GM12875 (cell line): Measurements from ENCODE around the gene FOXN3.

ENCODE experiments used
- H3K4me3 ChIP-seq: one replicate; pipeline ENCODE4 v1.5.1; 2011; ENCODE audit warnings: low read depth, low read length, control low read depth
- TF ChIP-seq, protein P1 (sequence below): IDR thresholded peaks from 2 replicates; pipeline ENCODE4 v1.5.1; 2011; ENCODE audit warnings: low read depth, mild to moderate bottlenecking, control low read depth, inconsistent platforms, low read length, moderate library complexity, borderline replicate concordance; ENCODE audit not compliant: insufficient read depth

The FOXN3 gene

GRCh38 chr14:89194376-89194775 lies 222.7 kb downstream of the FOXN3 start:
- TF ChIP-seq, protein P1, sequence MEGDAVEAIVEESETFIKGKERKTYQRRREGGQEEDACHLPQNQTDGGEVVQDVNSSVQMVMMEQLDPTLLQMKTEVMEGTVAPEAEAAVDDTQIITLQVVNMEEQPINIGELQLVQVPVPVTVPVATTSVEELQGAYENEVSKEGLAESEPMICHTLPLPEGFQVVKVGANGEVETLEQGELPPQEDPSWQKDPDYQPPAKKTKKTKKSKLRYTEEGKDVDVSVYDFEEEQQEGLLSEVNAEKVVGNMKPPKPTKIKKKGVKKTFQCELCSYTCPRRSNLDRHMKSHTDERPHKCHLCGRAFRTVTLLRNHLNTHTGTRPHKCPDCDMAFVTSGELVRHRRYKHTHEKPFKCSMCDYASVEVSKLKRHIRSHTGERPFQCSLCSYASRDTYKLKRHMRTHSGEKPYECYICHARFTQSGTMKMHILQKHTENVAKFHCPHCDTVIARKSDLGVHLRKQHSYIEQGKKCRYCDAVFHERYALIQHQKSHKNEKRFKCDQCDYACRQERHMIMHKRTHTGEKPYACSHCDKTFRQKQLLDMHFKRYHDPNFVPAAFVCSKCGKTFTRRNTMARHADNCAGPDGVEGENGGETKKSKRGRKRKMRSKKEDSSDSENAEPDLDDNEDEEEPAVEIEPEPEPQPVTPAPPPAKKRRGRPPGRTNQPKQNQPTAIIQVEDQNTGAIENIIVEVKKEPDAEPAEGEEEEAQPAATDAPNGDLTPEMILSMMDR = no peak
- no peak overlapping the region for H3K4me3 ChIP-seq

DNA sequence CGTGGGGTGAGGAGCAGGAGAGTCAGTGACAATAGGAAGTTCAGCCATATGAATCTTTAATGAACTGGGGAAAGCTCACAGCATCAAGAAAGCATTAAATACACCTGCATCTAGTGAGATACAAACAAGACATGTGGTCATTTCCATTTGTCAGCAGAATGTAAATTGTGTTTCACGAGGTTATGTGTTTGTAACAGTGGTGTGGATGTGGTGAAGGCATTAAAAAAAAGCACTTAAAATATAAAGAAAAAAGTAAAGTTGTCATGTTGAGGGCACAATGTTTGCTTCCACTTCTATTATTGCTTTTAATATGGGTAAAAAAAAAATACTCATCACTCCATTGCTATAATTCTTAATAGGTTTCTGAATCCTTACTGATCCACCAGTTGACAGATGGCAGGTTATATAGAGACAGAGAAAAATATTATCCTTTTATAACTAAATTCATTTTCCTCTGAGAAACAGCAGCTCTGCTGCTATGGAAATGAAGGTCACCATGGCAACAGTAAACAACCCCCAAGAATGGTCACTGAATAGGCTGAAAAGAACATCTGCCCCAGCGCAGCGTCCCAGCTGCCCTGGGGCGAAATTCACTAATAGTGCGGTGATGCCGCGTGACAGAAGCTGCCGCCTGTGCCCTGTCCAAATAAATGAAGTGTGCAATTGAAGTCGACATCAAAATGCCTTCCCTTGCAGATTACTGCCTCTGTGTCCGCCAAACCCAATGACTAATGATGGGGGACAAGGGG lies 226.1 kb downstream of the FOXN3 start:
- no peak overlapping the region for H3K4me3 ChIP-seq
- TF ChIP-seq, protein P1 = no peak

DNA sequence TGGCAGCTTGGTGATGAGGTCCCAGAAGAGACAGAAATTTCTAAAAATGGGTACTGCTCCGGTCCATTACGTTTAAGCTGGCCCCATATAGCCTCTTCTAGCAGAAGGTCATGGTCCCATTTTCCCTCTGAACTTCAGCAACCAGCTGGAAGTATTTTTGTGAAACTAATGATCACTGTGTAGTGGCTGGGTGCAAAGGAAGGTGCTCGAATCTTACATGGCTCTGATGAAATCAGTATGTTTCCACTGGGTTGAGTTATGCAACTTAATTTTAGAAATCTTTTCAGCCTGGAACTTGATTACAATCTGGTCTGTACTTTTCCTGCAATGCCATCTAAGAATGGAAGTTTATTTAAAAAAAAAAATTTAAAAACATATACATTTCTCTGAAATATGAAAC lies 228.5 kb downstream of the FOXN3 start:
- TF ChIP-seq, protein P1 = no peak
- H3K4me3 ChIP-seq = no peak overlapping the region

DNA sequence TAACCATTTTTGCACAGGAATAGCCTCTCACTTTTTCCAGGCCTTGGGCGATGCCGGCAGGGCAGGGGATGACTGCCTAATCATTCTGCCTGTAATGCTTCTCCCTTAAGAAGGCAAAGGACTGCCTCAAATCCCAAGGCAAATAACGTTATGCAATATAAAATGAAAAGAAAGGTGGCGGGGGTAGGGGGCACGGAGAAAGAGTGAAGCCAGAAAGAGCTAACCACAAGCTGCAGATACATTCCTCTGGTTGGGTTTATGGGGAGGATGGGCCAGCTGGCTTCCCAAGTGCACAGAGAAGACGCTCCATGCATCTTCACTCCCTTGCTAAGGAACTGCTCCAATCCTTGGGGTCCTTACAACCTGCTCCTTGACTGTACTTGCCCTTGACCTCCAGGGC lies 229.5 kb downstream of the FOXN3 start:
- TF ChIP-seq, protein P1 = no peak
- no peak overlapping the region for H3K4me3 ChIP-seq

GRCh38 chr14:89186856-89187376 lies 230.1 kb downstream of the FOXN3 start:
- TF ChIP-seq, protein P1 = no peak
- no peak overlapping the region for H3K4me3 ChIP-seq

- TF ChIP-seq, protein P1 = no peak
- H3K4me3 ChIP-seq = no peak overlapping the region
Measured at GRCh38 chr14:89185919-89186855, 230.8 kb downstream of the FOXN3 start.

- H3K4me3 ChIP-seq = no peak overlapping the region
- TF ChIP-seq, protein P1 = no peak
Measured at GRCh38 chr14:89184952-89185351, 232.1 kb downstream of the FOXN3 start.
